Activated CD4-positive, alpha-beta T cell treated with anti-CD3 and anti-CD28 coated beads, Interleukin-2, amount 50 U/mL, for 1 hour (primary cell): ENCODE measurements around the gene ZNF213.

ENCODE experiments used
- DNase-seq: peaks from one replicate; pipeline ENCODE4 v3.0.0-alpha.2; 2020

The ZNF213 gene

DNA sequence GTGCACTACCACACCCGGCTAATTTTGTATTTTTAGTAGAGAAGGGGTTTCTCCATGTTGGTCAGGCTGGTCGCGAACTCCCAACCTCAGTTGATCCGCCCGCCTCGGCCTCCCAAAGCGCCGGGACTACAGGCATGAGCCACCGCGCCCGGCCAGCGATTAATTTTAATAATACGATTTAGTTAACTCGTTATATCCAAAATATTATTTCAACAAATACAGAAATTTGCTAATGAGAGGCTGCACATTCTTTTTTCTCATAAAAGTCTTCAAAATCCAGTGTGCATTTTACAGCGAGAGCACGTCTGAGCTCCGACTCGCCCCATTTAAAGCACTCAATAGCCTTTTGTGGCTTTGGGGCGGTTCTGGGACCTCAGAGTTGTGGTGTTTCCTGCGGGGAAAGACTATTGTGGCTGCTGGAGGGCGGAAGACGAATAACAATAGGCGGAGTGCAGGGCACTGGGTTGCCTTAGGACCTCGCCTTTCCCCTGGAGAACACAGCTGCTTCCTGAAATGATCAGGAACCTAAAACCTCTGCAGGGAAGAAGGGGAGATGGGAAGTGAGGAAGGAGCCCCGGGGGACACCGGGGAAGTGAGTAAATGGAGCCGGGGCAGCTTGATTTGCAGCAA lies 32.9 kb upstream of the ZNF213 start:
- DNase-seq, result no peak

DNA sequence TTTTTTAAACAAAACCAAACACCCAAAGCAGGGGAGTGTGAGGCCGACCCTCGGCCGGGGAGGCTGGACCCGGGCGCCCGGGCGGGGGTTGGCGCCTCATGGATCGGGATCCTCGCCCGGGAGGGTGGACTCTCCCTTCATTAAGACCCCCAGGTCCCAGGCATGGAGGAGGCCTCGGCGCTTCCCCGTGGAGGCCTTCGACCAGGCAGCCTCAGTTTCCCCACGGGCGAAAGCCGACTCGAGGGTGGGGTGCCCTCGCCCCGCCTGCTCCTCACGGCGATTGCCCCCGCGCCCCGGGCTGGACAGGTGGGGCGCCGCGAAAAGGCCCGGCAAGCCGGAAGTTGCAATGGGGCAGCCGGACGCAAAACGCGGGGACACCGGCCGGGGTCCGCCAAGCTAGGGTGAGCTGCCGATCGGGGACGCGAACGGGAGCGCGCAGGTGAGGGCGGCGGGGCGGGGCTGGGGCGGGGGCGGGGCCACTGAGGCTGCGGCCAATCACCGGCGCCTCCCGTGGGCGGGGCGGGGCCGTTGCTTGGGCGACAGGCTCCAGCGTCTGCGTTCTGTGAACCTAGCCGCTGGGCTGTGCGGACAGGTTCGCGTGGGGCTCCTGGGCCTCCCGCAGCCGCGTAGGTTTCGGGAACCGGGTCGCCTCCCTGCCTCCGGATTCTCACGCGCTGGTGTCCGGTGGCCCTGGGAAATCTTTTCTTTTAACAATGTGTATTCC lies 28.5 kb upstream of the ZNF213 start:
- DNase-seq, result peak; percentile 88

DNA sequence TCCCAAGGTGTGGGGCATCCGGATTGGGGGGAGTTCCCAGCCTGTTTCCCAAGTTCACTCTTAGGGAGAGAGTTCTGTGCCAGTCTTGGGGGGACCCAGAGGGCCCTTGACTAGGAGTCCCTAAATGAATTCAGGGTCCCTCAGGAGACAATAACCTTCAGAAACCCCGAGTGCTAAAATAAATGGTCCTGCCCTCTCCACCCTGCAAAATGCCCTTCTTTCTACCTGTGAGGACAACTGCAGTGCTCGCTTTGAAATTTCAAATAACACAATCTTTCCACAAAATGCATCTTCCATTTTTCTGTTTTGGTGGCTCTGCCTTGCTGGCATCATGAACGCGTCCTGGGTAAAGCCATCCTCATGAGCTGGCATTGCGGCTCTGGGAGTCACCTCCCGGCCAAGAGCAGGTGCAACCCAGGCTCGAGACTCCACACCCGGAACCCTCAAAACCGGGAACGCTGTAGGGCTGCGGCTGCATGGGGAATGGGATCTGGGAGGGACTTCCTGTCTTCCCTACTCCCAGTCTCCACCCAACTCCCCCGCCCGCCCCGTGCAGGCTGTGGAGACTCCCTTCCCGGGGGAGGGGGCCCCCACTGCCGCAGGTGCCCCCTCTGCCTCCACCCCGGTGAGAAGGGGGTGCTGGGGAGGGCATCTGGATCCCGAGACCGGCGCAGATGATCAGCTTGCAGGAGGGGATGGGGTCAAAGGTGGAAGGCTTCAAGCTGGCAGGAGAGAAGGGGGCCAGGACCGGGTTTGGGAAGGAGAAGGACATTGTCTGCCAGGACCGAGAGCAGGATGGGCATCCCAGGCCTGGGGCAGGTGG lies 22.6 kb upstream of the ZNF213 start, which contains the start of gene ZNF205:
ZNF205 (plus strand) TSS at position 529 of the 823 bp plus-strand sequence. CDS start 845 bp downstream, outside the sequence.
- DNase-seq, result no peak

DNA sequence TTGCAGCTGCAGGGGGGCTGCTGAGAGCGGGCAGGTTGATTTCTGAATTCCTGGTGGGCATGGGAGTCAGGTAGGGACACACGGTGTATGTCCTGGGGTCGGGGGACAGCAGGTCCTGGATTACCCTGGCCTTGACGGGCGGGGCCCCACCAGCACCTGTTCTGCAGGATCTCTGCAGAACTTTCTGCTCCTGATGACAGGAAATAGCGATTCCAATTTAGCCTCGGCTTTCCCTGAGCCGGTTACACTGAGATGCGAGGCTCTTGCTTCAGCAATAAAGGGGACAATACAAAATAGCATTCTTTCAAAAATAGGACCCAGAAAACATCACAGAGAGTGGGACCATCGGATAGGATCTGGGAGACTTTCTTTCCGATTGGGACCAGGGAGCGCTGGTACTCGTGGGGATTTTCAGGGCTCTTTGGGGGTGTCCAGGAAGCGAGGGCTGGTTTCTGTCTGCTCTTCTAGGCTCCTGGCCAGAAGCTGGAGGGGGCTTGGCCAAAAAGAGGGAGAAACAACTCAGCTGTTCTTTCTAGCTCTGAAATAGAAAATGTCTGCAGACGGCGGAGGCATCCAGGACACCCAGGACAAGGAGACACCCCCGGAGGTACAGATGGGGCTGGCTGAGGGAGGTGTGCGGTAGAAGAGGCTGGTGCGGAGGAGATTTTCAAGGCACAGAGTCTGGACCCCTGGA lies 21.8 kb upstream of the ZNF213 start:
- no peak for DNase-seq

DNA sequence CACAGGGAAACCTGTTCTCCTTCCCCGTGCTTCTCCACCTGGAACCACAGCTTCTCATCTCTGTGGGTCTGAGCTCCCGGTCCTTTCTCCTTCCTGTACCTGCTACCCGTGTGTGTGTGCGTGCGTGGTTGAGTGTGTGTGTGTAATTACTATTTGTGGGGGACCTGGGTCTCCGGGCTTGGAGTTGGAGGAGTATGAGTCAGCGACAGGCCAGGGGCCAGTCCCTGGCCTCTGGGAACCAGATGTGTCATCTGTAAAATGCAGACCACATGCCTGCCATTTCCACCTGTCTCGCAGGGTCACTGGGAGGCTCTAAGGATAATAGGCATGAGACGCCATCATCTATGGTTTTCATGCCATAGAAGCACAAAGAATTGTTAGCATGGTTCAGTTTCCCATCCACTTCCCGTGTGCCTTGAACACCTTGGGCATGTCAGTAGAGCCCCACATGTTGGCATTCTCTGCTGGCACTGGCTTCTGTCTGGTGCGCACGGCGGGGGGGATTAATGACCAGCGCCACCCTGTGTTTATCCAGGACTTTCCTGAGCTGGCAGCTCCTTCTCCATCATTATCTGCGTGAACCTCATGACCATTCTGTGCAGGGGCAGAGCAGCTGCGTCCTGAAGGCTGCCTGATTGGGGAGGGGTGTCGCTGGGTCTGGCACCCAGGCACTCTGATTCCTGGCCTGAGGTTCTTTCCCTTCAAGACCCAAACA lies 20.9 kb upstream of the ZNF213 start:
- no peak for DNase-seq

DNA sequence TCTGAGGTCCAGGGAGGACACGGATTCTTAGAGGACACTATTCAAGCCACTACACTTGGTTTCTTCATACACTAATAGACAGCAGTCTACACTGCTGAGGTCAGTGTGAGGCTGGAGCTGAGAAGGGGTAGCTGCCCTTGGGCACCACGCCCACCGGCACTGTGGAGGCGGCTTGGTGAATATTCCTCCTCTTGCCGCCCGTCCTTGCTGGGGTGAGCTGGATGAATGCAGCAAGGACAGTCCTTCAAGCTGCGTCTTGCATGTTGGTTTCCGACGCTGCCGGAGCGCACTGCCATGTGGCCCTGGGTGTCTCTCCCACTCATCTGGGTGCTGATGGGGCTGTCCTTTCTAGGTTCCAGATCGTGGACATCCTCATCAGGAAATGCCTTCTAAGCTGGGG lies 19.8 kb upstream of the ZNF213 start:
- no peak for DNase-seq

DNA sequence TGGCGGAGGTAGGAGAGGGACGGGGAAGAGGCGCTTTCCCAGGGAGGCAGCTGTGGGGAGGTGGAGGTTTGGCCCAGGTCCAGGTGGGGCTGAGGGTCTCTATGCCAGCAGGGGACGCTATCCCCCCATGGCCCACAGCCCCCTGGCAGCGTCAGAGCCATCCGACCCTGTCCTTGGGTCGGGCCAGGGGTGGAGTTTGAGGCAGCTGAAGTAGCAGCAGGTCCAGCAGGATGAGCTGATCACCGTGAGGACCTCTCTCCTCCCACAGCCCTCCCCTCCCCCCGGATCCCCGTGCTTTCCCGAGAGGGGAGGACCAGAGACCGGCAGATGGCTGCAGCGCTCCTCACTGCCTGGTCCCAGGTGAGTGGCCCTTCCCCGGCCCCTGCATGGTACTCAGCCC lies 19.3 kb upstream of the ZNF213 start:
- DNase-seq, result no peak

DNA sequence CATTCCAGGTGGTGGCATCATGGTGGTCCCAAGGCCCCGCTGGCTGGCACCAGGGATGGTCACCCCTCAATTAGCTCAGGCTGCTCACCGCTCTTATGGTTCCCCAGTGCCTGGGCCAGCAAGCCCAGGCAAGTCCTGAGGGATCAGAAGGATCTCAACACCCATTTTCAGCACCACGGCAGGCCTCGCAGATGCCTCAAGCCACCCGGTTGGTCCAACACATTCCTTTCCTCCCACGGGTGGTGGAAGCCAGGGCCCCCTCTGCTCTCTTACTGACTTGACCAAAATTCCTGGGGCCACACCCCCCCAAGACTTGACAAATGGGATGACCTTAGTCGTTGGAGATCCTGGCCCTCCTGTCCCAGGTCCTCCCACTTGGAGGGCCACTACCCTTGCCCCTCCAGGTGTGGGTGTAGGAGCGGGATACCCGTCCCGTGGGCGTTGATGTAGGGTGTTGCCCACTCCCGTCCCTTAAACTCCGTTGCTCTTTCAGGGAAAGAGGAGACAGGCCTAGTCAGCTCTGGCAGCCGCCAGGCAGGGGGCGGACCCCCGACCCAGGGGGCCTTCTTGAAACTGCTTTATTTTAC lies 16.5 kb upstream of the ZNF213 start:
- DNase-seq, result no peak

DNA sequence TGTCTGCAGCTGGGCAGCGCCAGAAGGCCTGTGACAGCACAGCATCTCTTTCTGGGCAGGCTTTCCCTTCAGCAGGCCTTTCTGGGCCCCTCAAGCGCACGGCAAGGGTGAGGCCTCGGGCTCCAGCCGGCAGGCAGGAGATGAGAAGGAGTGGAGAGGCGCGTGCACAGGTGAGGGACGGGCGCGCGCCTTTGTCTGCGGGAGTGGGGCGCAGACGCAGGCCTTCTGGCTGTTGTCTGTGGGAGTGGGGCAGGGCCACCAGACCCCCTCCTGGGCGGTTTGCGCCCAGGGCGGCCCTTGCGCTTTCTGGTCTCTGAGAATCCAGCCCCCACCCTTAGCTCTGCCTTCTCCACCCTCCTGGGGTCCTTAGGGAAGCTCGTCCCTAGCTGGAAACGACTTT lies 16.0 kb upstream of the ZNF213 start:
- no peak for DNase-seq

DNA sequence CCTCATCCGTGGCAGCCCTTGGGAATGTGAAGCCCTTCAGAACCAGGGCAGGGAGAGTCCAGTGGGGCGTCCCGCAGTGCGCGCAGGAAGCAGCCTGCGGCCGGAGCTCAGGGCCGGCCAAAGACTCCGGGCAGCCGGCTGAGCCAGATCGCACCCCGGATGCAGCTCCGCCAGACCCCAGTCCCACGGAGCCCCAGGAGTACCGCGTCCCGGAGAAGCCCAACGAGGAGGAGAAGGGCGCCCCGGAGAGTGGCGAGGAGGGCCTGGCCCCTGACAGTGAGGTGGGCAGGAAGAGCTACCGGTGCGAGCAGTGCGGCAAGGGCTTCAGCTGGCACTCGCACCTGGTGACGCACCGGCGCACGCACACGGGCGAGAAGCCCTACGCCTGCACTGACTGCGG lies 15.5 kb upstream of the ZNF213 start:
- no peak for DNase-seq

DNA sequence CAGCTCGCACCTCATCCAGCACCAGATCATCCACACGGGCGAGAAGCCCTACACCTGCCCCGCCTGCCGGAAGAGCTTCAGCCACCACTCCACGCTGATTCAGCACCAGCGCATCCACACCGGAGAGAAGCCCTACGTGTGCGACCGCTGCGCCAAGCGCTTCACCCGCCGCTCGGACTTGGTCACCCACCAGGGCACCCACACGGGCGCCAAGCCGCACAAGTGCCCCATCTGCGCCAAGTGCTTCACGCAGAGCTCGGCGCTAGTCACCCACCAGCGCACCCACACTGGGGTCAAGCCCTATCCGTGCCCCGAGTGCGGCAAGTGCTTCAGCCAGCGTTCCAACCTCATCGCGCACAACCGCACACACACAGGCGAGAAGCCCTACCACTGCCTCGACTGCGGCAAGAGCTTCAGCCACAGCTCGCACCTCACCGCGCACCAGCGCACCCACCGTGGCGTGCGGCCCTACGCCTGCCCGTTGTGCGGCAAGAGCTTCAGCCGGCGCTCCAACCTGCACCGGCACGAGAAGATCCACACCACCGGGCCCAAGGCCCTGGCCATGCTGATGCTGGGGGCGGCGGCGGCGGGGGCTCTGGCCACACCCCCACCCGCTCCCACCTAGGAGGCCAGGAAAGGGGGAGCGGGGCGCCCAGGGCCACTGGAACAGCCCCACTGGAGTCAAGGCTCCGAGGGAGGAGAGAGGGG lies 15.0 kb upstream of the ZNF213 start:
- no peak for DNase-seq

DNA sequence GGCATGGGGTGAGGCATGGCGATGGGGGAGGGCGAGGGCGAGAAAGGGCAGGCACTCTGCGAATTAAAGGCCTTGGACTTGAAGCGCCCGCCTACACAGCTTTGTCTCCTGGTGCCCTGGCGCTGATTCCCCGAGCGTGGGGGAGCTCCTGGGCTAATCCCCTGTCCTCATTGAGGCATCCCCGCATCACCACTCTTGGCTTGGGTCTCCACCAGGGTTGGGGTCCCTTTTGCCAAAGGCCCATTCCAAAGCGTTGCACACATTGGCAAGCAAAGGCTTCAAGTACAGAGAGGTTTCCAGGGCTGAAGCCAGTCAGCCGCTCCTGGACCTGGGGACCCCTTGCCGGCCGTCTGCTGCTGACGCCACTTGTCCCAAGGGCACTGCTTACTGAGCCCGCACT lies 14.4 kb upstream of the ZNF213 start:
- no peak for DNase-seq

DNA sequence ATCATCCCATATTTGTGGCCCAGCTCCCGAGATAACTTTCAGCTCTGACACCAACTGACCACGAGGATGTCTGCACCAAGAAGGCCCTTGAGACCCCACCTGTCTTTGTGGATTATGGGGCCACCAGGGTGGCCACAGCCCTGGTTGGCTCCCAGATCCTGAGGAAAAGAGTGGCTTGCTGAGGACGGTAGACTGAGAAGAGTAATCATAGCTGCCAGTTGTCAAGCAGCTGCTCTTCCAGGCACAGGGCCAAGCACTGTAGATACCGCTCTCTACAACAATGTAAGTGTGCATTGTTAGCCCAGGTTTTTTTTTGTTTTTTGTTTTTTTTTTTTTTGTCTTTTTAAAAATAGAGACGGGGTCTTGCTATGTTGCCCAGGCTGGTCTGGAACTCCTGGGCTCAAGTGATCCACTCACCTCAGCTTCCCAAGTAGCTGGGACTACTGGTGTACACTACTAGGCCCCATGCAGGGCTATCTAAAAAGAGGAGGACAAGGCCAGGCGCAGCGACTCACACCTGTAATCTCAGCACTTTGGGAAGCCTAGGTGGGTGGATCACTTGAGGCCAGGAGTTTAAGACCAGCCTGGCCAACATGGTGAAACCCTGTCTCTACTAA lies 12.9 kb upstream of the ZNF213 start:
- no peak for DNase-seq

DNA sequence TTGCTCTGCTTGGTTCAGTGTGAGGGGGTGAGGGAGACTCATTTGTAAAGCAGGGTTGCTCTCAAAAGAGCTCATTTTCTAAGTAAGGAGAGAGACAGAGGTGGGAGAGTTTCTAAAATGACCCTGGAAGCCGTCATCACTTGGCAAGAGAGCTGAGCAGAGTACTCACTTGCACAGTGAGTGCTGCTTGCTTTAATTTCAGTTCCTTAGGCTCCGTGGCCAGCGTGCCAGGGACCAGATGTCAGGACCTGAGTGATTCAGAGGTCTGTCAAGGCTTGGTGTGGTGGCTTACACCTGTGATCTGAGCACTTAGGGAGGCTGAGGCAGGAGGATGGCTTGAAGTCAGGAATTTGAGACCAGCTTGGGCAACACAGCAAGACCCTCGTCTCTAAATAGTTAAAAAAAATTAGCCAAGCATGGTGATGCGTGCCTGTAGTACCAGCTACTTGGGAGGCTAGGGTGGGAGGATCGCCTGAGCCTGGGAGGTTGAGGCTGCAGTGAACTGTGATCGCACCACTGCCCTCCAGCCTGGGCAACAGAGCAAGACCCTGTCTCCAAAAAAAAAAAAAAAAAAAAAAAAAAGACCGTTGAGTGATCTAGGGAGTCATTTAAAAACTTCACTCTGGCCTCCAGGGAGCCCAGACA lies 11.8 kb upstream of the ZNF213 start:
- DNase-seq, result no peak

DNA sequence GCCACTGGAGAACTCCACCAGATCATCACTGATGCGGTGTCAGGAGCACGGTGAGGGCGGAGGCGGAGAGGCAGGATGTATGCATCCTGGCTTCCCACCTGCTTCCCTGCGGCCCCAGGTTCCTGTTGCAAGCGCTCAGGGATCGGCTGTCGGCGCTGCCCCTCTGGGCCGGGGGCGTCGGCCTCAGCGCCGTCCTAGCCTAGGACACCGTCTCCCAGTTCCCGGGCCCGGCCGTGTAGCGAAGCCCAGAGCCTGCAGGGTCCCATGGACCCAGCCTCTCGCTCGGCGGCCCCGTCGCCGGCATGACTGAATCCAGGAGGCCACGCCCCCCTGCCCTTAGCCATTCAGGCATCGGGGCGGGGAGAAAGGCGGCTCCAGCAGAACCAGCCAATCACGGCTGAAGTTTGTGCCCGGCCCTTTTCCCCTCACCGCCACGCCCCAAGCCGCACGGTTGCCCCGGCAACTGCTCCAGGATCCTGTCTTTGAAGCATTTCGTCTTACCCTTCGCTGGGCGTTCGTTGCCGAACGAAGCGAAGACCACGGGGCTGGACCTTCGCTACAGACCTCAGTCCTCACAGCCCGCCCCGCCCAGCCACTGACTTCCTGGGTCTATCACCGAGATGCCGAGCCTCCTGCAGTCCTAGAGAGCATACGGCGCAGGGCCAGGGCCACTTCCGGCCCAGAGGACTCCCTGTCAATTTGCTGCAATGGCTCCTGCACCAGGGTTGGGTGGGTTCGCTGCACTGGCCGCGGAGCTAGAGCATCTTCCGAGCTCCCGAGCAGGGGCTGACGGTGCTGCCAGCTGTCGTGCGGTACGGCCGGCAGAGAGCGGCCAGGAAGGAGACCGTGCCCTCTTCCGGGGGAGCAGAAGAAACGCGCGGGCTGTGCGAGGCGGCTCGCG lies 10.6 kb upstream of the ZNF213 start:
- DNase-seq, result peak; percentile 97

DNA sequence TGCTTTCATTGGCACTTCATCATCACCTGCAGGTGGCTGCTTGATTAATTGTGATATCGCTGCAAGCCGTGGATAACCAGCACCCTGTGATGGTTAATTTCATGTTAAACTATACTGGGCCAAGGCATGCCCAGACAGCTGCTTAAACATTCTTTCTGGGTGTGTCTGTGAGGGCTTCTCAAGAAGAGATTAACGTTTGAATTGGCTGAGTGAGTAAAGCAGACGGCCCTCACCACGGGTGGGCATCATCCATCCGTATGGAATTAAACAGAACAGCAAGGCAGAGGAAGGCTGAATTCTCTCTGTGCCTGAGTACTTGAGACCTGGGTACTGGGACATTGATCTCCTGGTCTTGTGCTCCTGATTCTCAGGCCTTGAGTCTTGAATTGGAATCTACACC lies 7.1 kb upstream of the ZNF213 start:
- no peak for DNase-seq

DNA sequence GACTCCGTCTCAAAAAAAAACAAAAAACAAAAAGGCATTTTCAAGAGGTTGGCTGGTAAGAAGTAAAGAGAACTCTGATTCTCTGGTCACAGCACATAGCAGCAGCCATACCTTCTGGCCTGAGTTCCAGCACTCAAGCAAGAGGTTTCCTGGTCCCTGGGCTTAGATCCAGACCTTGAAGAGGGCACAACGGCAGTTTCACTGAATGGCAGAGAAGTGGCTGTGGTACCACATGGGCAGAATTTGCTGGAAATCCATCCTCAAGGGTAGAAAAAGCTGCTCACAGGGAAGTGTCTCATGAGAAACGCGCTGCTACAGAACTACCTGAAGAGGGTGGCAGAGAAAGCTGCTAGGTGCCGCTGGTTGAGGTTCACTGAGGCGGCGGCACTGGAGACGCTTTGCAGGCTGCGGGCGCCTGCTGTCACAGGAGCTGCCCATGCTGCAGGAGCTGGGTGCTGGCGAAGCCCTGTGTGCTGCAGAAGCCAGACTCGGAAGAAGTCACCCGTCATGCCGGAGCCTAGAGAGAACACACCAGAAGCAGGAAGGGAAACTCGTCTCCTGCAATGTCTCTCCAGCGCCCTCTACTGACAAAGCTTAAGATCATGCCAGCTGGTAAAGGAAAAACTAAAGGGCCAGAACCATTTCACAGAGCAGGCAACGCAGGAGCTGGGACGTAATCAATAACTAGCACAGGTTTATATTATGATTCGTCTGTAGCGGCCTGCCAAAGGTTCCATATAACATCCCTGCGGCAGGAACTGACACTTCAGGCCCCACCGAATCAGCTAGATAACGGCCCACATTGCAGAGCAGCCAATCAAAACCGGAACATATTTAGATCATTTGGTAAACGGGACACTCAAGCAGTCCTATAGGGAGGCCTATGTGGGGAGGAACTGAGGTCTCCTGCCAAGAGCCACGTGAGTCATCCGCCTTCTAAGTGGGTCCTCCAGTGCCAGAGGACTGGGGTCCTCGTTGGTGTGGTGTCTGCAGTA lies 5.4 kb upstream of the ZNF213 start:
- peak; percentile 69 for DNase-seq

DNA sequence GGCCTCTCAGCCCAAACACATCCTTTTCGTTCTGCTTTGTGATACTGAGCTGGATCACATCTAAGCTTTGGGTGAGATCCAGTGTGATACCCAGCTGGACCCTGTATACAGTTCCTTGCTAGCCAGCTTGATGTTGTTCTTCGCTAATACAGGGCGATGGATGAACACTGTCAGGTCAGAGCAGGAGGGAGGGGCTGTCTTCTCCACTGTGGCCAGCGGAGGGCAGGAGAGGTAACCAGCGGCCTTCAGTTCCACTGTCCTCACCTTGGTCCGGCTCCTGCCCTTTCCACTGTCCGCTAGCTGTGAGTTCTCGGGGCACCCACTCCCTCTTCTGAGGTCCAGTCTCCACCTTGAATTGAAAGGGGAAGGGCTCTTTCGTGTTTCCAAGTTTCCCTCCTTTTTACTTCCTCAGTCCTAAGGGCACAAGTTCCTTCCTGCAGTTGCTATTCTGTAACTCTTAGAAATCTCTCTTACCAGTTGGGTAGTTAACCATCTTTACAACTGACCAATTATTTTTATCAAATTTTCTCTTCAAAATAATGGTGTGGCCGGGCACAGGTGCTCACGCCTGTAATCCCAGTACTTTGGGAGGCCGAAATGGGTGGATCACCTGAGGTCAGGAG lies 3.0 kb upstream of the ZNF213 start:
- peak; percentile 31 for DNase-seq
